ENCODE measurements around the gene GEMIN7.

The GEMIN7 gene

GRCh38 chr19:45063851-45064801, 14.9 kb upstream of the GEMIN7 start:
- no peak for DNase-seq

GRCh38 chr19:45066921-45067661, 12.0 kb upstream of the GEMIN7 start:
- no peak for DNase-seq

GRCh38 chr19:45068041-45068440, 11.0 kb upstream of the GEMIN7 start:
- DNase-seq = no peak

GRCh38 chr19:45069056-45069455, 10.0 kb upstream of the GEMIN7 start:
- DNase-seq = no peak

GRCh38 chr19:45070214-45070613, 8.8 kb upstream of the GEMIN7 start:
- no peak for DNase-seq

- DNase-seq = no peak
Measured at GRCh38 chr19:45070861-45071544, 8.1 kb upstream of the GEMIN7 start.

GRCh38 chr19:45071545-45071938, 7.5 kb upstream of the GEMIN7 start:
- no peak for DNase-seq

- DNase-seq = no peak
Measured at GRCh38 chr19:45071969-45072790, 6.9 kb upstream of the GEMIN7 start.

- DNase-seq = no peak
Measured at GRCh38 chr19:45074744-45075300, 4.2 kb upstream of the GEMIN7 start.

GRCh38 chr19:45075301-45076028, 3.6 kb upstream of the GEMIN7 start:
- DNase-seq = no peak

GRCh38 chr19:45076029-45076850, 2.8 kb upstream of the GEMIN7 start, which contains the start of gene ZNF296:
Gene ZNF296, minus strand, starts transcription at chr19:45076478. Its CDS starts 105 bp downstream, at chr19:45076373.
- DNase-seq = peak; percentile 77

- DNase-seq = no peak
Measured at GRCh38 chr19:45076851-45077730, 2.0 kb upstream of the GEMIN7 start.

- no peak for DNase-seq
Measured at GRCh38 chr19:45078390-45079062, 534 bp upstream of the GEMIN7 start.

- DNase-seq = no peak
Measured at GRCh38 chr19:45079911-45080370, 881 bp downstream of the GEMIN7 start.

GRCh38 chr19:45082170-45082569, 3.1 kb downstream of the GEMIN7 start:
- no peak for DNase-seq

GRCh38 chr19:45086480-45086879, 7.4 kb downstream of the GEMIN7 start:
- no peak for DNase-seq

- DNase-seq = peak; percentile 55
Measured at GRCh38 chr19:45087531-45087930, 8.5 kb downstream of the GEMIN7 start.

- no peak for DNase-seq
Measured at GRCh38 chr19:45090034-45090433, 11.0 kb downstream of the GEMIN7 start.

- DNase-seq = no peak
Measured at GRCh38 chr19:45090606-45091005, 11.5 kb downstream of the GEMIN7 start.

Measured in activated effector memory CD4-positive, alpha-beta T cell treated with Interleukin-2 at 50 U/mL for 16 hours (primary cell).